NCI-H2196 (cell line): ENCODE results near the gene NXPE4.

ENCODE experiments used
- DNase-seq: peaks from one replicate; lab custom pipeline; 2025; ENCODE audit not compliant: unreplicated experiment; lab: John Stamatoyannopoulos, UW

The NXPE4 gene

DNA sequence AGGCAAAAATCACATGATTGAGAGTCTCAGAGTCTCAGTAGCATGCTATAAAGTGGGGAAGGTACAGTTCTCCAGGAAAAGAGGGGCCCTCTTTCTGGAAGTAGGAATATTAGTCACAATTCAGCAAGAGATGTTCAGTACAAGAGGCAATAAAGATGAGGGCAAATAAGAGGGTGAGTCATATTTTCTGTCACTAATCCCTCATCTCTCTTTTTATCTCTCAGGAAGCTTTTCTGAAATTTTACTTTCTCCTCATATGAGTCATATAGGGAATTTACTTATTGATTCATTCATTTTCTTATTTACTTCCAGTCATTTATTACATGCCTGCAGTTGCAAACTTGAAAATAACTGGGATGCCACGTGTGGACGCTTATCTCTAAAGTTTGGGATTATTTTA, 32.5 kb downstream of the NXPE4 start:
- no peak for DNase-seq

GRCh38 chr11:114562166-114562916, 33.2 kb downstream of the NXPE4 start:
- DNase-seq, result no peak

DNA sequence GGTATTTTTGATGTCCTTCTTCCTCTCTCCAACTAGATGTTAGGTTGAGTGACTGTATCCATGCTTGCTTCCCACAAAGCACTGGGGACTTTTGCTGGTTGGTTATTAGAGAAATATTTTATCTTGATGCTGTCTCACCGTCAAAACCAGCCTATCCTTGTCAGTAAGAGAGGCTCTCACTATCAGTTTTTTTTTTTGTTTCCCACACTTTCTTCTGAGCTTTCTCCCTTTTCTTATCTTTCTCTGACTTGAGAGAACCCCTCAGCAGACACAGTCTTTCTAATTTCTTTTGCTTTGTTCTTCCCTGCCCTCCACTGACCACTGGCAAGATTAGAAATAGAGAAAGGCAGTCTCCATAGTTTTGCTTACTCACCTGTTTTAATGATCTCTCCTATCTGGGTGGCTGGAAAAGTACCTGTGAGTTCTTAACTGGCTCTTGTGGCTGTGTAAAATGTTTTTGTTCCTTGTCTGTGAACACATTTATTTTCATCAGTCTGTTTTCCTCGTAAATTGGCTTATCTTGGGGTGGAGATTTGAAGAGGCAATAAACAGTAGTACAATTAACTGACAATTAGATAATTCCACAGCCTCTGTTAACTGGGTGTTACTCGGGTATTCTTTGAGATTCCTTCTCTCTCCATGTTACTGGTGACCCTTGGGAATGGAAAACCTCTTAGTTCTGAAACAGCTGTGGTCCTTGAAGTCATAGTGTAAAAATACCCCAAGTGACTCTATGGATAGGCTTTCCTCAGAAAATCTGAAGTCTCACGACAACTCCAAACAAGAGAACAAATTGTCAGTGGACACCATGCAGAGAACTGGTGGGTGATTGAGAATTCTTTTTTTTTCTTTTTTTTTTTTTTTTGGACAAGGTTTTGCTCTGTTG, 35.9 kb downstream of the NXPE4 start, which contains the start of gene NXPE1:
Gene NXPE1 (minus strand): TSS at position 457 of the 886 bp plus-strand sequence. CDS start 8,680 bp downstream, outside the sequence.
- no peak for DNase-seq

- no peak for DNase-seq
Measured at GRCh38 chr11:114556135-114556534, 39.5 kb downstream of the NXPE4 start.

DNA sequence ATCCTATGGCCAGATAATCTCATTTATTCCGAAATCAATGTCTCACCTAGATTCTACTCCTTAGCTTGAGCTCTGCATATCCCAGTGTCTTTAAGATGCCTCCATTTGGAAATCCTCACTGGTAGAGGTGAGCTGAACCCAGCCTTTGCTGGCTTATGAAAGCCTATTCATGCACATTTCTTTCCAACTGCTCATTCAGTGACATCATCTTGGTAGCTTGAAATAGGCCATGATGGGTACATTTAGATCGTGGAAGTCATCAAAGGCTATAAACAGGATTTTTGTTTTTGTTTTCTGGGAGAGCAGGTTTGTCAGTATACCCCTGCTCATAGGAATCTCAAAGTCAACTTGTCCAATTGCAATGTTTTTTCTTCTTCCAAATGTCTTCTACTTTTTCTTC, 41.9 kb downstream of the NXPE4 start:
- DNase-seq, result no peak

- DNase-seq, result no peak
Measured at GRCh38 chr11:114551060-114551459, 44.5 kb downstream of the NXPE4 start.

DNA sequence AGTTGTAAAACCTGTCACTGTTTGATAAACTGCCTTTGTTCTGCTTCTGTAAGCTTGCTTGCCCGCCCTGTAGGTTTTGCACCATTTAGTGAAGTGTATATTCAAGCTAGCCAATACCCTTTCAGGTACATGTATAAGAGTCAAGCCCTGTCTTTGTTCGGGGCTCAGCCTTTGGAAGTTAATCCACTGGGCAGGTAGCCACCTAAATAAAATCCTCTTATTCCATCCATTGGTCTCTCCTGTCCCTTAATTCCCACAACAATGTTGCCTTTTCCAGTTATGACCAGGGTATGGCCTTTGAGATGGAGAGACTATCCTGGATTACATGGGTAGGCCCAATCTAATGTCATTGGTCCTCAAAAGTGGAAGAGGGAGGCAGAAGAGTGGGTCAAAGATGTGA, 69.9 kb downstream of the NXPE4 start:
- DNase-seq, result no peak

DNA sequence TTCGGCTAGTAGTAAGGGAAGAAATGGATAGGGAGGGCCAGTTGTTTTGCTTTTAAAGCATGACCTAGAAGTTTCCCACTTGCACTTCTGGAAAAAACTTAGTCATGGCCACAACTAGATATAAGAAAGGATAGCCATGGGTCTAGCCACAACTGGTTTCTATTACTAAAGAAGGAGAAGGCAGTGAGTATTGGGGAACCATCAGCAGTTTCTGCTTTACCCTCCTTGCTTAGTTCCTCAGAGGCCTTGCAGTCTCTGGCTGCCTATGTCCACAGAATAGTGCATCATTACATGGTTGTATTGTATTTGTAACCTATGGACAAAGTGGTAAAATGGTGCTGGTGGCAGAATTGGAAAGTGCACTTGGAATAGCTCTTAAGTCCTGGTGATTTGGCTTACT, 71.5 kb downstream of the NXPE4 start:
- DNase-seq, result no peak

- no peak for DNase-seq
Measured at GRCh38 chr11:114522818-114523217, 72.8 kb downstream of the NXPE4 start.
